ENCODE measurements around the gene IL36B. TPM values are rescaled to one million over a fixed set of nuclear protein-coding genes. Genes with fewer than 3 reads are reported as not detected.

IL36B gene
- total and polyA plus RNA-seq, 9 of the 15 experiments (the other 6 are each of a cell fraction or from before 2014, with no cell fraction given), result not detected

GRCh38 chr2:113000436-113000835, 52.2 kb downstream of the IL36B start (continued):
- TF ChIP-seq DDX20 (tag; IDR thresholded peaks at IDR 0.05; ENCODE audit: low read depth), result no peak
- TF ChIP-seq ZNF41 (CRISPR knock-in tag; conservative IDR thresholded peaks at IDR 0.05), result no peak
- TF ChIP-seq ATF1 (CRISPR knock-in tag; IDR thresholded peaks at IDR 0.05), result no peak
- TF ChIP-seq ATF1 (tag; IDR thresholded peaks at IDR 0.05), result no peak
- TF ChIP-seq ELF2 (CRISPR knock-in tag; IDR thresholded peaks at IDR 0.05), result no peak
- no peak for TF ChIP-seq STAT6 (CRISPR knock-in tag; IDR thresholded peaks at IDR 0.05)
- TF ChIP-seq POLR2H (tag; IDR thresholded peaks at IDR 0.05; ENCODE audit: low read depth), result 0 out of 2 replicates have a peak, but pooled peaks have one; percentile 18
- no peak for TF ChIP-seq E2F3 (CRISPR knock-in tag; IDR thresholded peaks at IDR 0.05)
- no peak for TF ChIP-seq SMARCA4 (IDR thresholded peaks at IDR 0.05)
- TF ChIP-seq EP400 (IDR thresholded peaks at IDR 0.05), result no peak
- peak in 1 of 2 experiments; percentile 24 for TF ChIP-seq AFF1 (IDR thresholded peaks at IDR 0.05; ENCODE audit: low read depth in 1 of 2, partially characterized antibody in 2 of 2)
- TF ChIP-seq ZBTB26 (CRISPR knock-in tag; IDR thresholded peaks at IDR 0.05), result no peak
- TF ChIP-seq MCM5 (IDR thresholded peaks at IDR 0.05; ENCODE audit: low read depth), result no peak
- no peak for TF ChIP-seq RFX1 (IDR thresholded peaks at IDR 0.05)
- TF ChIP-seq ZNF384 (IDR thresholded peaks at IDR 0.05; ENCODE audit: low read depth, low read length), result no peak
- no peak for TF ChIP-seq ZNF518B (CRISPR knock-in tag; IDR thresholded peaks at IDR 0.05)
- TF ChIP-seq VEZF1 (CRISPR knock-in tag; IDR thresholded peaks at IDR 0.05), result no peak
